HL-60 (cell line): ENCODE data around the gene ETV6.

ENCODE experiments used
- GABPA ChIP-seq: IDR thresholded peaks from 2 replicates; pipeline ENCODE4 v1.6.1; 2012; ENCODE audit warnings: low read depth
- POLR2AphosphoS5 ChIP-seq: IDR thresholded peaks from 2 replicates; pipeline ENCODE4 v1.6.1; 2012; ENCODE audit warnings: low read depth
- TF ChIP-seq, protein P1 (sequence below): IDR thresholded peaks from one replicate; pipeline ENCODE4 v1.5.1; 2011; ENCODE audit warnings: low read length, control low read depth, inconsistent platforms; ENCODE audit not compliant: insufficient read depth
- TF ChIP-seq, protein P2 (sequence below): IDR thresholded peaks from 2 replicates; pipeline ENCODE4 v1.6.1; 2012; ENCODE audit warnings: low read depth; ENCODE audit not compliant: insufficient replicate concordance

DNA sequence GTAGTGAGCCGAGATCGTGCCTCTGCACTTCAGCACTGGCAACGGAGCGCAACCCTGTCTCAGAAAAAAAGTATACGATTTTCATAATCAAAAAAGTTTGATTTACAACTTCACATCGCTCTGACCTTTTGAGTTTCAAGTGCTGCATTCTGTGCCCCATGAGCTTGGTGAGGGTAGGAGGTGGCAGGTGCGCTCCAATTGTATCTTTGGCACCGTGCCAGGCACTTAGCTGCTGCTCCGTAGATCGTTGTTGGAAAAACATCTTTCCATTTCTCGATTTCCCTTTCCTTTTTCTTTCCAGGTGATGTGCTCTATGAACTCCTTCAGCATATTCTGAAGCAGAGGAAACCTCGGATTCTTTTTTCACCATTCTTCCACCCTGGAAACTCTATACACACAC lies 203.7 kb downstream of the ETV6 start:
- TF ChIP-seq, protein P1, sequence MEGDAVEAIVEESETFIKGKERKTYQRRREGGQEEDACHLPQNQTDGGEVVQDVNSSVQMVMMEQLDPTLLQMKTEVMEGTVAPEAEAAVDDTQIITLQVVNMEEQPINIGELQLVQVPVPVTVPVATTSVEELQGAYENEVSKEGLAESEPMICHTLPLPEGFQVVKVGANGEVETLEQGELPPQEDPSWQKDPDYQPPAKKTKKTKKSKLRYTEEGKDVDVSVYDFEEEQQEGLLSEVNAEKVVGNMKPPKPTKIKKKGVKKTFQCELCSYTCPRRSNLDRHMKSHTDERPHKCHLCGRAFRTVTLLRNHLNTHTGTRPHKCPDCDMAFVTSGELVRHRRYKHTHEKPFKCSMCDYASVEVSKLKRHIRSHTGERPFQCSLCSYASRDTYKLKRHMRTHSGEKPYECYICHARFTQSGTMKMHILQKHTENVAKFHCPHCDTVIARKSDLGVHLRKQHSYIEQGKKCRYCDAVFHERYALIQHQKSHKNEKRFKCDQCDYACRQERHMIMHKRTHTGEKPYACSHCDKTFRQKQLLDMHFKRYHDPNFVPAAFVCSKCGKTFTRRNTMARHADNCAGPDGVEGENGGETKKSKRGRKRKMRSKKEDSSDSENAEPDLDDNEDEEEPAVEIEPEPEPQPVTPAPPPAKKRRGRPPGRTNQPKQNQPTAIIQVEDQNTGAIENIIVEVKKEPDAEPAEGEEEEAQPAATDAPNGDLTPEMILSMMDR, result no peak
- TF ChIP-seq POLR2AphosphoS5 (peak; percentile 64; the same call in 1 of the 2 replicates), GABPA (no peak)
- TF ChIP-seq, protein P2, sequence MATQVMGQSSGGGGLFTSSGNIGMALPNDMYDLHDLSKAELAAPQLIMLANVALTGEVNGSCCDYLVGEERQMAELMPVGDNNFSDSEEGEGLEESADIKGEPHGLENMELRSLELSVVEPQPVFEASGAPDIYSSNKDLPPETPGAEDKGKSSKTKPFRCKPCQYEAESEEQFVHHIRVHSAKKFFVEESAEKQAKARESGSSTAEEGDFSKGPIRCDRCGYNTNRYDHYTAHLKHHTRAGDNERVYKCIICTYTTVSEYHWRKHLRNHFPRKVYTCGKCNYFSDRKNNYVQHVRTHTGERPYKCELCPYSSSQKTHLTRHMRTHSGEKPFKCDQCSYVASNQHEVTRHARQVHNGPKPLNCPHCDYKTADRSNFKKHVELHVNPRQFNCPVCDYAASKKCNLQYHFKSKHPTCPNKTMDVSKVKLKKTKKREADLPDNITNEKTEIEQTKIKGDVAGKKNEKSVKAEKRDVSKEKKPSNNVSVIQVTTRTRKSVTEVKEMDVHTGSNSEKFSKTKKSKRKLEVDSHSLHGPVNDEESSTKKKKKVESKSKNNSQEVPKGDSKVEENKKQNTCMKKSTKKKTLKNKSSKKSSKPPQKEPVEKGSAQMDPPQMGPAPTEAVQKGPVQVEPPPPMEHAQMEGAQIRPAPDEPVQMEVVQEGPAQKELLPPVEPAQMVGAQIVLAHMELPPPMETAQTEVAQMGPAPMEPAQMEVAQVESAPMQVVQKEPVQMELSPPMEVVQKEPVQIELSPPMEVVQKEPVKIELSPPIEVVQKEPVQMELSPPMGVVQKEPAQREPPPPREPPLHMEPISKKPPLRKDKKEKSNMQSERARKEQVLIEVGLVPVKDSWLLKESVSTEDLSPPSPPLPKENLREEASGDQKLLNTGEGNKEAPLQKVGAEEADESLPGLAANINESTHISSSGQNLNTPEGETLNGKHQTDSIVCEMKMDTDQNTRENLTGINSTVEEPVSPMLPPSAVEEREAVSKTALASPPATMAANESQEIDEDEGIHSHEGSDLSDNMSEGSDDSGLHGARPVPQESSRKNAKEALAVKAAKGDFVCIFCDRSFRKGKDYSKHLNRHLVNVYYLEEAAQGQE, result no peak
